Mesenchymal stem cell (in vitro differentiated cells and primary cell): ENCODE results near the gene GNAI2.

ENCODE experiments used
- DNase-seq: peaks from one replicate; pipeline ENCODE4 v3.0.0-alpha.2; 2013
- H2AFZ ChIP-seq: one replicate; pipeline ENCODE4 v1.6.1; 2013; ENCODE audit warnings: low read depth, mild to moderate bottlenecking, control low read depth, inconsistent platforms, low read length, moderate library complexity
- H2AK5ac ChIP-seq: 2 replicates; pipeline ENCODE4 v1.6.1; 2013; ENCODE audit warnings: low read length, moderate library complexity, mild to moderate bottlenecking, inconsistent platforms; ENCODE audit not compliant: severe bottlenecking
- H2BK120ac ChIP-seq: one replicate; pipeline ENCODE4 v1.6.1; 2013; ENCODE audit warnings: low read depth, mild to moderate bottlenecking, inconsistent platforms, low read length, moderate library complexity
- H2BK12ac ChIP-seq, 2 experiments: one replicate each; pipeline ENCODE4 v1.6.1; 2013; ENCODE audit warnings: inconsistent platforms in 2 of 2, low read length in 2 of 2, mild to moderate bottlenecking in 2 of 2, moderate library complexity in 2 of 2, control low read depth in 1 of 2
- H2BK15ac ChIP-seq: one replicate; pipeline ENCODE4 v1.6.1; 2013; ENCODE audit warnings: mild to moderate bottlenecking, low read depth, inconsistent platforms; ENCODE audit not compliant: poor library complexity, severe bottlenecking
- H2BK5ac ChIP-seq: 2 replicates; pipeline ENCODE4 v1.6.1; 2013; ENCODE audit warnings: low read depth, mild to moderate bottlenecking, low read length, control low read depth, inconsistent platforms; ENCODE audit not compliant: poor library complexity, severe bottlenecking
- H3K14ac ChIP-seq, 2 experiments: one replicate each; pipeline ENCODE4 v1.6.1; 2013; ENCODE audit warnings: inconsistent platforms in 2 of 2, low read length in 2 of 2, control low read depth in 1 of 2, mild to moderate bottlenecking in 1 of 2, moderate library complexity in 1 of 2
- H3K18ac ChIP-seq, 2 experiments: one replicate each; pipeline ENCODE4 v1.6.1; 2013; ENCODE audit warnings: inconsistent platforms in 2 of 2, low read length in 2 of 2, control low read depth in 1 of 2, low read depth in 1 of 2, mild to moderate bottlenecking in 1 of 2
- H3K23ac ChIP-seq, 2 experiments: one replicate each; pipeline ENCODE4 v1.6.1; 2013; ENCODE audit warnings: inconsistent platforms in 2 of 2, low read length in 2 of 2, mild to moderate bottlenecking in 2 of 2, moderate library complexity in 2 of 2, control low read depth in 1 of 2
- H3K27ac ChIP-seq: 2 replicates; pipeline ENCODE4 v1.5.1; 2013; ENCODE audit warnings: mild to moderate bottlenecking, moderate library complexity, low read length, control low read depth, inconsistent platforms; ENCODE audit not compliant: poor library complexity, severe bottlenecking
- H3K27me3 ChIP-seq, 2 experiments: 2 replicates each; pipeline versions ENCODE4 v1.6.1 to v1.7.0; 2013; ENCODE audit warnings: low read length in 2 of 2, mild to moderate bottlenecking in 2 of 2, moderate library complexity in 2 of 2, control low read depth in 1 of 2, inconsistent platforms in 1 of 2; ENCODE audit not compliant: control insufficient read depth in 1 of 2, insufficient read depth in 1 of 2
- H3K36me3 ChIP-seq, 2 experiments: 2 replicates each; pipeline versions ENCODE4 v1.6.1 to v1.7.0; 2013; ENCODE audit warnings: low read length in 2 of 2, control low read depth in 1 of 2, inconsistent platforms in 1 of 2, low read depth in 1 of 2, mild to moderate bottlenecking in 1 of 2; ENCODE audit not compliant: insufficient read depth in 2 of 2, control insufficient read depth in 1 of 2
- H3K4ac ChIP-seq, 2 experiments: one replicate each; pipeline ENCODE4 v1.6.1; 2013; ENCODE audit warnings: inconsistent platforms in 2 of 2, low read length in 2 of 2, mild to moderate bottlenecking in 2 of 2, moderate library complexity in 2 of 2, control low read depth in 1 of 2, low read depth in 1 of 2
- H3K4me1 ChIP-seq: 2 replicates; pipeline ENCODE4 v1.6.1; 2013; ENCODE audit warnings: low read depth, low read length, control low read depth; ENCODE audit not compliant: control insufficient read depth, insufficient read depth
- H3K4me2 ChIP-seq: 2 replicates; pipeline ENCODE4 v1.6.1; 2013; ENCODE audit warnings: low read length, mild to moderate bottlenecking, inconsistent platforms; ENCODE audit not compliant: poor library complexity, severe bottlenecking
- H3K4me3 ChIP-seq, 2 experiments: 2 replicates each; pipeline versions ENCODE4 v1.5.1 to v1.7.0; 2013; ENCODE audit warnings: low read length in 2 of 2, mild to moderate bottlenecking in 2 of 2, control low read depth in 1 of 2, low read depth in 1 of 2; ENCODE audit not compliant: insufficient read depth in 1 of 2
- H3K79me1 ChIP-seq: replicated peaks from 2 replicates; pipeline ENCODE4 v1.6.1; 2013; ENCODE audit warnings: mild to moderate bottlenecking, control low read depth, low read length, inconsistent platforms; ENCODE audit not compliant: poor library complexity, severe bottlenecking
- H3K9ac ChIP-seq: 2 replicates; pipeline ENCODE4 v1.7.0; 2013; ENCODE audit warnings: mild to moderate bottlenecking, low read length, moderate library complexity
- H3K9me3 ChIP-seq: 2 replicates; pipeline ENCODE4 v1.7.0; 2013; ENCODE audit warnings: mild to moderate bottlenecking, low read length; ENCODE audit not compliant: control insufficient read depth
- H4K8ac ChIP-seq: one replicate; pipeline ENCODE4 v1.6.1; 2013; ENCODE audit warnings: inconsistent platforms, mild to moderate bottlenecking, low read length, moderate library complexity
- H4K91ac ChIP-seq: one replicate; pipeline ENCODE4 v1.6.1; 2013; ENCODE audit warnings: mild to moderate bottlenecking, low read length, inconsistent platforms
- WGBS: methylation state at CpG from one replicate; pipeline ENCODE4 v1.1.7; 2013; ENCODE audit warnings: mixed read lengths; 5-methylcytosine and 5-hydroxymethylcytosine counted together

Gene GNAI2

DNA sequence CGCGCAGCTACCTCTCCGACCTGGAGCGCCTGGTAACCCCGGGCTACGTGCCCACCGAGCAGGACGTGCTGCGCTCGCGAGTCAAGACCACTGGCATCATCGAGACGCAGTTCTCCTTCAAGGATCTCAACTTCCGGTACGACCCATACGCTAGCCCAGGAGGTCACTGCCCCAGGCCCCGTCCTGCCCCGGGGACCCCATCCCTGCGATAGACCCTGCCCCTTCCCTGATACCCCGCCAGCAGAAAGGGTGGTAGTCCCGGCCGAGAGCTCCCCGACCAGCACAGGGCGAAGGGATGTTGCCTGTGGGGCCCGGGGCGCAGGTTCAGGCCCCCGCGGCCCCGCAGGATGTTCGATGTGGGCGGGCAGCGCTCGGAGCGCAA, 42.3 kb upstream of the GNAI2 start:
- 95% methylated on average over 34 of the region's 34 CpGs for WGBS
- H3K4ac ChIP-seq, result no peak overlapping the region
- no peak overlapping the region for H2BK5ac ChIP-seq
- peaks cover 37 to 70% of the 10 kb centered on the region in 2 experiments for H3K27me3 ChIP-seq
- no peak overlapping the region for H3K27ac ChIP-seq
- H3K4me3 ChIP-seq, result no peak overlapping the region
- no peak overlapping the region for H3K23ac ChIP-seq
- no peaks in the 10 kb centered on the region for H3K79me1 ChIP-seq
- no peak overlapping the region for H4K91ac ChIP-seq
- no peak overlapping the region for H3K18ac ChIP-seq
- H2BK15ac ChIP-seq, result no peak overlapping the region
- no peak overlapping the region for H3K14ac ChIP-seq
- no peak overlapping the region for H2BK120ac ChIP-seq
- no peak overlapping the region for H2BK12ac ChIP-seq
- H3K9me3 ChIP-seq, result no peaks in the 10 kb centered on the region
- H3K4me1 ChIP-seq, result peaks cover 13% of the 10 kb centered on the region
- no peaks in the 10 kb centered on the region for H3K36me3 ChIP-seq
- H3K9ac ChIP-seq, result no peak overlapping the region
- no peak overlapping the region for H2AFZ ChIP-seq
- H3K4me2 ChIP-seq, result no peak overlapping the region
- no peak for DNase-seq
- H2AK5ac ChIP-seq, result no peak overlapping the region
- H4K8ac ChIP-seq, result no peak overlapping the region

DNA sequence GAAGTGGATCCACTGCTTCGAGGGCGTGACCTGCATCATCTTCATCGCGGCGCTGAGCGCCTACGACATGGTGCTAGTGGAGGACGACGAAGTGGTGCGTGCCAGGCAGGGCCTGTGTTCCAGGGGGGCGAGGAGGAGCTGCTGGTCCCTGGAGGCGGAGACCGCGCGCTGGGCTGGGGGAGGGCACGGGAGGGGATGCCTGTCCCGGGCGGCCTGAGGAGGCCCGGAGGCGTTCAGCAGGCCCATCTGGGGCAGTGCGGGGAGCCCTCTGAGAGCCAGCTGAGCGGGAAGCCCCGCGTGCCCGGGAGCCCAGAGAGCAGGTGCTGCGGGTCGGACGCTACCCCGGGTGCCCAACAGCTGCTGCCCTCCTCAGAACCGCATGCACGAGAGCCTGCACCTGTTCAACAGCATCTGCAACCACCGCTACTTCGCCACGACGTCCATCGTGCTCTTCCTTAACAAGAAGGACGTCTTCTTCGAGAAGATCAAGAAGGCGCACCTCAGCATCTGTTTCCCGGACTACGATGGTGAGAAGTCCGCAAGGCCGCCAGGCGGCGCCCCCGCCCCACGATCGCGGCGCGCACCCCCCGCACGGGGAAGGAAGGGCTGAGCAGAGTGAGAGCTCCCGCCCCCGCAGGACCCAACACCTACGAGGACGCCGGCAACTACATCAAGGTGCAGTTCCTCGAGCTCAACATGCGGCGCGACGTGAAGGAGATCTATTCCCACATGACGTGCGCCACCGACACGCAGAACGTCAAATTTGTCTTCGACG, 41.7 kb upstream of the GNAI2 start:
- WGBS, result 49% methylated on average over 68 of the region's 70 CpGs

DNA sequence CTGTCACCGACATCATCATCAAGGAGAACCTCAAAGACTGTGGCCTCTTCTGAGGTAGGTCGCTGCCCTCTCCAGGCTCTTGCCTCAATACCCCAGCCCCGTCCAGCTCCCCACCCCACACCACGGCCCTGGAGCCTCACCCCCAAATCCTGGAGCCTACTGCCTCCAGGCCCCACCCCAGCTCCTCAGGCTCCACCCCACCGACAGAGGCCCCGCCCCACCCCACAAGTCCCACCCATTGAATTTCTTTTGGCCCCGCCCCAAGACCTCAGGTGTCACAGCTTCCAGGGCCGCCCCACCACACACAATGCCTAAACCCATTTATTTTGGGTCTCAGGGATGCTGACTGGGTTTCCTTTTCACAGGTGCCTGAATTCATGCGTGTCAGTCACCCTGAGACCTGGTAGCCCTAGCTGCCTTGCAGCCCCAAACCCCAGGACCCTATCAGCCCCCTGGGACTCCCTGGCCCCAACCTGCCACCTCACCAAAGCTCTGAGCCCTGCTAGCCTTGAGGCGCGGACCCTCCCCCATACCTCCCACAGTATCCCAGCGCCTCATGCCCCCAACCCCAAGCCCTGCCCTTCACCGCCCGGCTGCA, 41.0 kb upstream of the GNAI2 start:
- H3K27me3 ChIP-seq, result peaks cover 37 to 74% of the 10 kb centered on the region in 2 experiments
- H3K14ac ChIP-seq, result peak overlapping the region in 1 of 2 experiments; percentile 11
- H3K27ac ChIP-seq, result no peak overlapping the region
- no peak overlapping the region for H3K9ac ChIP-seq
- H3K9me3 ChIP-seq, result no peaks in the 10 kb centered on the region
- no peak overlapping the region for H2AK5ac ChIP-seq
- no peak overlapping the region for H2BK120ac ChIP-seq
- no peak overlapping the region for H3K4ac ChIP-seq
- no peaks in the 10 kb centered on the region for H3K79me1 ChIP-seq
- no peaks in the 10 kb centered on the region for H3K36me3 ChIP-seq
- peak overlapping the region in 1 of 2 experiments; percentile 49 for H3K4me3 ChIP-seq
- H4K8ac ChIP-seq, result no peak overlapping the region
- 60% methylated on average over 14 of the region's 14 CpGs for WGBS
- H4K91ac ChIP-seq, result peak overlapping the region; percentile 49
- no peak overlapping the region for H3K23ac ChIP-seq
- H2BK15ac ChIP-seq, result no peak overlapping the region
- no peak overlapping the region for H3K4me2 ChIP-seq
- H2BK12ac ChIP-seq, result no peak overlapping the region
- H3K4me1 ChIP-seq, result peaks cover 11% of the 10 kb centered on the region
- no peak overlapping the region for H3K18ac ChIP-seq
- DNase-seq, result no peak
- H2BK5ac ChIP-seq, result no peak overlapping the region
- no peak overlapping the region for H2AFZ ChIP-seq

More for the DNA sequence above, 41.7 kb upstream of the GNAI2 start:
- Histone ChIP-seq H3K4me1 (peaks cover 11% of the 10 kb centered on the region), H2AK5ac (no peak overlapping the region), H4K91ac (no peak overlapping the region), H3K36me3 (no peaks in the 10 kb centered on the region), H2BK15ac (no peak overlapping the region), H3K4me2 (no peak overlapping the region), H3K23ac (no peak overlapping the region), H4K8ac (no peak overlapping the region), H3K27me3 (peaks cover 37 to 70% of the 10 kb centered on the region in 2 experiments), H3K79me1 (no peaks in the 10 kb centered on the region), H3K9me3 (no peaks in the 10 kb centered on the region), H3K14ac (no peak overlapping the region), H3K27ac (no peak overlapping the region), H2BK12ac (no peak overlapping the region), H2AFZ (no peak overlapping the region), H3K4me3 (peak overlapping the region in 1 of 2 experiments; percentile 49), H2BK5ac (no peak overlapping the region), H3K9ac (no peak overlapping the region), H3K4ac (no peak overlapping the region), H3K18ac (no peak overlapping the region), H2BK120ac (no peak overlapping the region)
- DNase-seq, result peak; percentile 50

DNA sequence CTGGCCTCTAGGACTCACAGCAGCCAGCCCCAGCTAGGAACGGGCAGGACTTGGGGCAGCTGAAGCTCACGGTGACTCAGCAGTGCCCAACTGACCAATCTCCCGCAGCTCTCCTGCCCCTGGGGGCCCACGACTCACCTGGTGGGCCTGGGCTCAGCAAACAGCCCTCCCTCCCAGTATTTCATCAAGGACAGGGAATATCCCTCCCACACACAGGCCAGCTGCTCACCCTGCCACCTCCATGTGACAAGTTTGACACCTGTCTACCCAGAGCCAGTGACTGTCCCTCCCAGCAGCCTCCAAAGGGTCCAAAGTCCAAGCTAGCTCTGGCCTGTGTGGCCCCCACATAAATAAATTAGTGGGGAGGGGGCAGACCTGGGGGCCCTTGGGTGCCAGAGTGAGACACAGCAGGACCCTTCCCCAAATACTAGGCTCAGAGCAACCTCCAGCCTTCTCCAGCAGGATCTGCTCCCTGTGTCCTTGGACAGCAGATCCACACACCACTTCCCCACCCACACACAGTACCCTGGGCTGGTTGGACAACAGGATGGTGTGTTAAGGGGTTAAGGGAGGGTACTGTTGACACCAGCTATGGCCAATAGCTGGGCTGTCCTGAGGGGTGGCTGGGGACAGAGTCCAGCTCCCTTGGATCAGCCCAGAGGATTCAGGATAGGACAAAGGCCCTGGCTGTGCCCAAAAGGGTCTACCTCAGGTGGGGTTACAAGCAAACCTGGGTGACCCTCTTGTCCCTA, 40.3 kb upstream of the GNAI2 start:
- H3K4me3 ChIP-seq, result no peak overlapping the region
- no peak overlapping the region for H4K8ac ChIP-seq
- 47% methylated on average over 4 of the region's 4 CpGs for WGBS
- no peaks in the 10 kb centered on the region for H3K36me3 ChIP-seq
- H2BK15ac ChIP-seq, result no peak overlapping the region
- no peak overlapping the region for H3K27ac ChIP-seq
- H2AK5ac ChIP-seq, result no peak overlapping the region
- H3K14ac ChIP-seq, result peak overlapping the region in 1 of 2 experiments; percentile 11
- no peak overlapping the region for H3K18ac ChIP-seq
- no peak overlapping the region for H3K4me2 ChIP-seq
- DNase-seq, result no peak
- H3K9me3 ChIP-seq, result no peaks in the 10 kb centered on the region
- H3K27me3 ChIP-seq, result peaks cover 37 to 74% of the 10 kb centered on the region in 2 experiments
- H3K23ac ChIP-seq, result no peak overlapping the region
- H3K4ac ChIP-seq, result no peak overlapping the region
- no peaks in the 10 kb centered on the region for H3K79me1 ChIP-seq
- peaks cover 11% of the 10 kb centered on the region for H3K4me1 ChIP-seq
- peak overlapping the region; percentile 49 for H4K91ac ChIP-seq
- H2BK120ac ChIP-seq, result no peak overlapping the region
- no peak overlapping the region for H2BK12ac ChIP-seq
- H3K9ac ChIP-seq, result no peak overlapping the region
- H2BK5ac ChIP-seq, result no peak overlapping the region
- no peak overlapping the region for H2AFZ ChIP-seq
